GM19043 (cell line): Measurements from ENCODE around the gene HFE.
A peak's percentile ranks its signal among the peaks of the same experiment; 100 is the strongest.
"Not testable (repeated sequence)": the region's sequence is repeated elsewhere in the genome, so short reads cannot be mapped to it uniquely, and the experiment has no call there.

Source experiments
- ATAC-seq: cut with Tn5 transposase; IDR thresholded peaks from one replicate; pipeline ENCODE4 v1.9.1; 2021; ENCODE audit warnings: low read depth; ENCODE audit not compliant: unreplicated experiment

HFE gene, protein sequence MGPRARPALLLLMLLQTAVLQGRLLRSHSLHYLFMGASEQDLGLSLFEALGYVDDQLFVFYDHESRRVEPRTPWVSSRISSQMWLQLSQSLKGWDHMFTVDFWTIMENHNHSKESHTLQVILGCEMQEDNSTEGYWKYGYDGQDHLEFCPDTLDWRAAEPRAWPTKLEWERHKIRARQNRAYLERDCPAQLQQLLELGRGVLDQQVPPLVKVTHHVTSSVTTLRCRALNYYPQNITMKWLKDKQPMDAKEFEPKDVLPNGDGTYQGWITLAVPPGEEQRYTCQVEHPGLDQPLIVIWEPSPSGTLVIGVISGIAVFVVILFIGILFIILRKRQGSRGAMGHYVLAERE

DNA sequence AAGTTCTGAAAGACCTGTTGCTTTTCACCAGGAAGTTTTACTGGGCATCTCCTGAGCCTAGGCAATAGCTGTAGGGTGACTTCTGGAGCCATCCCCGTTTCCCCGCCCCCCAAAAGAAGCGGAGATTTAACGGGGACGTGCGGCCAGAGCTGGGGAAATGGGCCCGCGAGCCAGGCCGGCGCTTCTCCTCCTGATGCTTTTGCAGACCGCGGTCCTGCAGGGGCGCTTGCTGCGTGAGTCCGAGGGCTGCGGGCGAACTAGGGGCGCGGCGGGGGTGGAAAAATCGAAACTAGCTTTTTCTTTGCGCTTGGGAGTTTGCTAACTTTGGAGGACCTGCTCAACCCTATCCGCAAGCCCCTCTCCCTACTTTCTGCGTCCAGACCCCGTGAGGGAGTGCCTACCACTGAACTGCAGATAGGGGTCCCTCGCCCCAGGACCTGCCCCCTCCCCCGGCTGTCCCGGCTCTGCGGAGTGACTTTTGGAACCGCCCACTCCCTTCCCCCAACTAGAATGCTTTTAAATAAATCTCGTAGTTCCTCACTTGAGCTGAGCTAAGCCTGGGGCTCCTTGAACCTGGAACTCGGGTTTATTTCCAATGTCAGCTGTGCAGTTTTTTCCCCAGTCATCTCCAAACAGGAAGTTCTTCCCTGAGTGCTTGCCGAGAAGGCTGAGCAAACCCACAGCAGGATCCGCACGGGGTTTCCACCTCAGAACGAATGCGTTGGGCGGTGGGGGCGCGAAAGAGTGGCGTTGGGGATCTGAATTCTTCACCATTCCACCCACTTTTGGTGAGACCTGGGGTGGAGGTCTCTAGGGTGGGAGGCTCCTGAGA, at the start of gene HFE:
TSS of gene HFE (plus strand) at position 146 of the 832 bp plus-strand sequence. CDS start at position 158, 12 bp downstream.
- no peak for ATAC-seq

DNA sequence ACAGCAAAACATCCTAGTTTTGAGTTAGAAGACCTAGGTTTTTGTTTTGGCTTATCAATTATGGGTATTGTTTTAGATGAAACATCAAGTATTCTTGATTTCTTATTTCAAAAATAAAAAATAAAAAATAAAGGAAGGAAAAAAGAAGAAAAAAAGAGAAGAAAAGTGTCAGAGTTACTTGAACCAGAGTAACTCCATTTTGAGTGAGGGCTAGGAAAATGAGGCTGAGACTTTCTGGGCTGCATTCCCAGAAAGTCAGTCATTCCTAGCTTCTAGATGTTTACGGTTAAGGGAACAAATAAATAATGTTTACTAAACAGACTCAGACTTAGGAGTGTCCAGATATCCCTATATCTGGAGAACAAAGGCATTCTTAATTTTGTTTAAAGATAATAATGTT, 45.3 kb upstream of the HFE start:
- ATAC-seq = no peak

GRCh38 chr6:26043384-26044139, 43.7 kb upstream of the HFE start:
- ATAC-seq = peak; percentile 59

DNA sequence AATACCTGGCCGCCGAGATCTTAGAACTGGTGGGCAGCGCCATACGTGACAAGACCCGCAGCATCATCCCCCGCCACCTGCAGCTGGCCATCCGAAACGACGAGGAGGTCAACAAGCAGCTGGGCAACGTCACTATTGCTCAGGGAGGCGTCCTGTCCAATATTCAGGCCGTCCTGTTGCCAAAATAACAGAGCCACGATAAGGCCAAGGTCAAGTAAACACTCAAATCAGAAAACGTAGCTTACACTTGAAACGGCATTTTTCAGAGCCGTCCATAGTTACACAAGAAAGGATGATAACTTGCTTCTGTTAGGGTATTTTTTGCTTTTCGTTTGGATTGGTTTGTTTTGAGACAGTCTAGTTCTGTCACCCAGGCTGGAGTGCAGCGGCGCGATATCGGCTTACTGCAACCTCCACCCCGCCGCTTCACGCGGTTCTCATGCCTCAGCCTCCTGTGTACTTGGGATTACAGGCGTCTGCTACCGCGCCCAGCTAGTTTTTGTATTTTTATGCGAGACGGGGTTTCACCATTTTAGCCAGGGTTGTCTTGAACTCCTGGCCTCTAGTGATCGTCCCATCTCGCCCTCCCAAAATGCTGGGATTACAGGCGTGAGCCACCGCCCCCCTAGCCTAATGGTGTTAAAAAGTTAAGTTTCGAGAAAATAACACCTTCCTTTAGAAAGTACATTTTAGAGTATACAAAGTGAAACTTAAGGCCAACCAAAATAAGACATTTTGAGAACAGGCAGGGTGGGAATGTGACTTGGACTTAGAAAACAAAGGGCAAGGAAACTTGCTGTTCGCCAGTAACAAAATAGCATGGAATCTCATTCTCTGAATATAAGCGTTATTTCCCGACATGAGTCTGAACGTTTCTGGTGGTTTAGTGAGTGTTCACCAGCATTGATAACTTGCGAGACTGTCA, 42.8 kb upstream of the HFE start:
- ATAC-seq = peak; percentile 16

DNA sequence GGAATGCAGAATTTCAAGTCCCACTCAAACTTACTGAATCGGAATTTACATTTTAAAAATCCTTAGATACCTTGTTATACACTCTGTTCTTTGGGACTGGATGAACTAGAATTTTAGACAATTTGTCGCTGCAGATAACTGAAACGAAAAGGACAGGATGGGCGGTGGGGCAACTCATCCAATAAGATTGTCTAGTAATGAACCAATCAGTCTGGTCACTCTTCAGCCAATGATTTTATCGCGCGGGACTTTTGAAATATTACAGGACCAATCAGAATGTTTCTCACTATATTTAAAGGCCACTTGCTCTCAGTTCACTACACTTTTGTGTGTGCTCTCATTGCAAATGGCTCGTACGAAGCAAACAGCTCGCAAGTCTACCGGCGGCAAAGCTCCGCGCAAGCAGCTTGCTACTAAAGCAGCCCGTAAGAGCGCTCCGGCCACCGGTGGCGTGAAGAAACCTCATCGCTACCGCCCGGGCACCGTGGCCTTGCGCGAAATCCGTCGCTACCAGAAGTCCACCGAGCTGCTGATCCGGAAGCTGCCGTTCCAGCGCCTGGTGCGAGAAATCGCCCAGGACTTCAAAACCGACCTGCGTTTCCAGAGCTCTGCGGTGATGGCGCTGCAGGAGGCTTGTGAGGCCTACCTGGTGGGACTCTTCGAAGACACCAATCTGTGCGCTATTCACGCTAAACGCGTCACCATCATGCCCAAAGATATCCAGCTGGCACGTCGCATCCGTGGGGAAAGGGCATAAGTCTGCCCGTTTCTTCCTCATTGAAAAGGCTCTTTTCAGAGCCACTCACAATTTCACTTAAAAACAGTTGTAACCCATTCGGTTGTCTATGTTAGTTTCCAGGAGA, 41.9 kb upstream of the HFE start:
- peak; percentile 41 for ATAC-seq

DNA sequence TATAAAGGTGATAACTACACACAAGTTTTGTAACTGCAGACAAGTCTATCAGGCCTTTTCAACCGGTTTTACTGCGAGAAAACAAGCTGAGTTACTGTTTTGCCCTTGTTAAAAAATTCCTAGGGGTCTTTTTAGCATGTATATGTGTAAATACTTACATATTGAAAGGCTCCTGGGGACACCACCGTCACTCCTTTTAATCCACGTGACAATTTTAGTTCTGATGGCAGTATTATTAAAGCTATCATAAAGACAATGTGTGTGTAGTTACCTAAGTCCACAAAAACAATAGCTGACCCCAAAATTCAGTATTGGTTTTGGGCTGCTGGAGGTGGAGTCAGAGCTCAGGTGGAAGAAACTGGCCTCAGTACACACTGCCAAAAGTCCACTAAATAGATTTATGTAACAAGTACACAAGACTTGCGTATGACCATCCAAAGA, 41.3 kb upstream of the HFE start:
- no peak for ATAC-seq

DNA sequence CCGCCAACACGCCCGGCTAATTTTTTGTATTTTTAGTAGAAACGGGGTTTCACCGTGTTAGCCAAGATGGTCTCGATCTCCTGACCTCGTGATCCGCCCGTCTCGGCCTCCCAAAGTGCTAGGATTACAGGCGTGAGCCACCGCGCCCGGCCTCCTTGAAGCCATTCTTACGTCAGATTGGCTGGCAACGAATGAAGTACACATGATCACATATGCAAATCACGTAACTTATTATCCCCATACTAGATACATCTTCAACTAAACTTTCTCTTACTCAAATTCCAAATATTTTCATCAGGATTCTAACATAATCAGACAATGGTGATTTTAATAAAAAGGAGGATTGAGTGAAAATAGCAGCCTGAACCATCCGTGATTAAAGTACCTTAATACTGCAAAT, 39.9 kb upstream of the HFE start:
- ATAC-seq = not testable (repeated sequence)

- no peak for ATAC-seq
Measured at GRCh38 chr6:26048590-26048989, 38.6 kb upstream of the HFE start.

GRCh38 chr6:26051665-26052310, 35.4 kb upstream of the HFE start:
- no peak for ATAC-seq

- ATAC-seq = not testable (repeated sequence)
Measured at GRCh38 chr6:26052762-26053250, 34.4 kb upstream of the HFE start.

- no peak for ATAC-seq
Measured at GRCh38 chr6:26053992-26054780, 33.0 kb upstream of the HFE start.

GRCh38 chr6:26054781-26055718, 32.2 kb upstream of the HFE start:
- peak; percentile 43 for ATAC-seq

- peak; percentile 79 for ATAC-seq
Measured at GRCh38 chr6:26055719-26056582, 31.3 kb upstream of the HFE start.

GRCh38 chr6:26056583-26057350, 30.5 kb upstream of the HFE start:
- ATAC-seq = no peak

GRCh38 chr6:26057899-26058298, 29.3 kb upstream of the HFE start:
- no peak for ATAC-seq
